ENCODE measurements around the gene SH3BP4.

Gene SH3BP4

DNA sequence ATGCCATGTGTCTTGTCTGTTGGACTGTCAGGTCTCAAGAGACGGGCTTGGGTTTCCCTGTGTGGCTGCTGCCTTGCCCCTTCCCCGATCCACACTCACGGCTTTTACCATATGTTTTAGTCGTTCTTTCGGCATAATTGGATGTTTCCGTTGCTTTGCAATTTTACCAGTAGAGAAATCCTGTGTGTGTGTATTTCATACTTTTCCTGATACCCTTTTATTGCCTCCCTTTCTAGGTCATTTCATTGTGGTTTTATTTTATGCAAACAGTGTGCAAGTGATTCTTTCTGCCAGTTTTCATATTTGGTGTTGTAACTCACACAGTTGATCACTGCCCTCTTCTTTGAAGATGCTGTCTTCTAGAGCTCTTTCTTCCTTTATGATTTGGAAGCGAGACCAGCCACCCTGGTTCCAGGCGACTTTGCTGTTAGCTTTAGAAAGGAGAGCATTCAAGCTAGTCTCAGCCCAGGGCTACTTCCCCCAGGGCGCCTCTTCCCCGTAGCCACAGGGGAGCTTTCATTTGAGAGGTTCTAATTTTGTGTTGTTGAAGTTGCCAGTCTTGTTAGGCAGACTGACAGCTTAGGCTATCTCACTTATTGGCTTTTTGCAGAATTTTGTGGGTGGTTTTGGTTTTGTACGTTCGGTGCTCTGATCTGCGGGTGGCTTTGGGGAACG is 17.0 kb downstream of the SH3BP4 start:
- TF ChIP-seq, protein P1, sequence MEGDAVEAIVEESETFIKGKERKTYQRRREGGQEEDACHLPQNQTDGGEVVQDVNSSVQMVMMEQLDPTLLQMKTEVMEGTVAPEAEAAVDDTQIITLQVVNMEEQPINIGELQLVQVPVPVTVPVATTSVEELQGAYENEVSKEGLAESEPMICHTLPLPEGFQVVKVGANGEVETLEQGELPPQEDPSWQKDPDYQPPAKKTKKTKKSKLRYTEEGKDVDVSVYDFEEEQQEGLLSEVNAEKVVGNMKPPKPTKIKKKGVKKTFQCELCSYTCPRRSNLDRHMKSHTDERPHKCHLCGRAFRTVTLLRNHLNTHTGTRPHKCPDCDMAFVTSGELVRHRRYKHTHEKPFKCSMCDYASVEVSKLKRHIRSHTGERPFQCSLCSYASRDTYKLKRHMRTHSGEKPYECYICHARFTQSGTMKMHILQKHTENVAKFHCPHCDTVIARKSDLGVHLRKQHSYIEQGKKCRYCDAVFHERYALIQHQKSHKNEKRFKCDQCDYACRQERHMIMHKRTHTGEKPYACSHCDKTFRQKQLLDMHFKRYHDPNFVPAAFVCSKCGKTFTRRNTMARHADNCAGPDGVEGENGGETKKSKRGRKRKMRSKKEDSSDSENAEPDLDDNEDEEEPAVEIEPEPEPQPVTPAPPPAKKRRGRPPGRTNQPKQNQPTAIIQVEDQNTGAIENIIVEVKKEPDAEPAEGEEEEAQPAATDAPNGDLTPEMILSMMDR (IDR thresholded peaks at IDR 0.05; ENCODE audit: low read depth, low read length), result no peak

DNA sequence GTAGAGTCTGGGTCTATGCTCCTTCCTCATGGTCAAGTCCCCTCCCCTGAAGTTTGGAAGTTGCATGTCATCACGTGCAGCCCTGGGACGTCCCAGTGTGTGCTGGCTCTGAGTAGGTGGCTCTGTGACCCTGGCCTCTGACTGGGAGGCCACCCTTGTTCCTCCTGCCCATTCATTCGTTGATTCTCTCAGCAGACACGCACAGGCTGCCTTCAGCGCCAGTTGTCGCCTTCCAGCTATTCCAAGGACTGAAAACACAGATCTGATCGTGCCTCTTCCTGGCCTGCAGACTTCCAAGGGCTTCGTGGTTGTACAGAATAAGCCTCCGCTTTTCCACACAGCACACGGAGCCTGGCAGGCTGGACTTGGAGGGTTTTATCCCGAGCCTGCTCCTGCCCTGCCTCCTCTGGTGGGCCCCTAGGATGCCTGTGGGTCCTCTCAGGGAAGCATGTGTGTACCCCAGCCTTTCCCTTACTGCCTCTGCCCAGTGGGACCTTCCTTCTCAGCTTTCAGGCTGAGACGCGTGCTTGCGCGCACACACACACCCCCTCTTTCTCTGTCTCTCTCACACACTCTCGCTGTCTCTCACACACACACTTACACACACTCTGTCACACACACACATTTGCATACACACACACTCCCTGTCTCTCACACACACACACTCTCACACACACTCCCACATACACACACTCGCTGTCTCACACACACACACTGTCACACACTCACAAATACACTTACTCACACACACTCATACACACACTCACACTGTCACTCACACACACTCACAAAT is 17.7 kb downstream of the SH3BP4 start:
- no peak for DNase-seq (ENCODE audit: extremely low read depth, low read depth)
- TF ChIP-seq, protein P1 (IDR thresholded peaks at IDR 0.05; ENCODE audit: low read depth, low read length), result no peak

More for the DNA sequence above, 17.0 kb downstream of the SH3BP4 start:
- DNase-seq (ENCODE audit: extremely low read depth, low read depth), result no peak

DNA sequence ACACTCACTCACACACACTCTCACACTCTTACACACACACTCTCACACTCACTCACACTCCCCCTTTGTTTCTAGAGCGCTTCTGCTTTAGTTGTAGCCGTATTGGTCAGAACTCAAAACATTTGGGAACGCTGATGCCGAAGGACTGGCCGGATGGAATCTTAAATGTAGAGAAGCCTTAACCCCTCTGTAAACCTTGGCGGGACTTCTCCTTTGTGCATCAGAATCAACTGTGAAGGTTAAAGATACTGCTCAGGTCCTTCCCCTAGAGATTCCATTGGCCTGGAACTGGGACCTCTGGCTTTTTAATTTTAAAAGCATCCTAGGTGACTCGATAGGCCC is 18.3 kb downstream of the SH3BP4 start:
- DNase-seq (ENCODE audit: extremely low read depth, low read depth), result no peak
- TF ChIP-seq, protein P1 (IDR thresholded peaks at IDR 0.05; ENCODE audit: low read depth, low read length), result no peak

DNA sequence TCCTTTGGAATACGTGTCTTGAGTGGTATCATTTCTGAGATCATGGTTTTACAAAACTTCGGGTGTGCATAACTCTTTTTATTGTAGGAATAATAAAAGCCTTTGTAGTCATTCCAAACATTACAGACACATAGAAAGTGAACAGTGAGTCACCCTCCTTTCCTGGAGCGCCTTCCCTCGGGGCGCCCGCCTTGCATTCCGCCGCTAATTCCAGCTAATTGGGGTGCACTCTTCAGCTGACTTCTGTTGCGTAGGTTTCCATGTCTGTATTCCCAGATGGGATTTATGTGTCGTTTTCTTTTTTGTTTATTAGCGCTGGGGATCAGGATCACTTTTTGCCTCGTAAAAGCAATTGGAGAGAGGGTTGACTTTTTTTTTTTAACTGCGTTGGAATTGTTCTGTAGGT is 18.7 kb downstream of the SH3BP4 start:
- TF ChIP-seq, protein P1 (IDR thresholded peaks at IDR 0.05; ENCODE audit: low read depth, low read length), result no peak
- DNase-seq (ENCODE audit: extremely low read depth, low read depth), result no peak

DNA sequence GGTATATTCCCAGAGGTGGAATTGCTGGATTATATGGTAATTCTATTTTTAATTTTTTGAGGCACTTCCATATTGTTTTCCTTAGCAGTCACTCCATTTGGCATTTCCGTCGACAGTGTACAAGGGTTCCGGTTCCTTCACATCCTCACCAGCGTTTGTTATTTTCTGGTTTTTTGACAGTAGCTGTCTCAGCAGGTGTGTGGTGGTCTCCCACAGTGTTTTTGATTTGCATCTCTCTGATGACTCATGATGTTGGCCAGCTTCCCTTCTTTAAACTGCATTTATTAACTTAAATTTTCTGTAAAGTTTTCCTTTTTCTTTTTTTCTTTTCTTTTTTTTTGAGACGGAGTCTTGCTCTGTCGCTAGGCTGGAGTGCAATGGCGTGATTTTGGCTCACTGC is 19.7 kb downstream of the SH3BP4 start:
- TF ChIP-seq, protein P1 (IDR thresholded peaks at IDR 0.05; ENCODE audit: low read depth, low read length), result no peak
- no peak for DNase-seq (ENCODE audit: extremely low read depth, low read depth)

DNA sequence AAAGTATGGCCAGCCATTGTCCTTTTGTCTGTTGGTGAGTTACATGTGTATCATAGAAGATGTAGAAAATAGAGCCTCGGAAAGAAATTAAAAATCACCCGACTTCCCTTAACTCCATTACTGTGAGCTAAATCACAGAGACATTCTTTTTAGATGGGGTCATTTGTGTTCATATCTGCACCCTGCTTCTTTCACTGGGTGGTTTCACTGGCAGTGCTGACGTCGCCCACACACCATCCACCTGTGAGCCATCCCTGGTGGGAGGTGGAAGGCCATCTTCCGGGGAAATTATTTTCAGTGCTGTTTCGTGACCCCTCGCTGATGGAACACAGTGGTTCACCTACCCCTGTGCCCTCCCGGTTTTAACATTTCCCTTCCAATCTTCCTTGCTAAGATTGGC is 21.2 kb downstream of the SH3BP4 start:
- DNase-seq (ENCODE audit: extremely low read depth, low read depth), result no peak
- TF ChIP-seq, protein P1 (IDR thresholded peaks at IDR 0.05; ENCODE audit: low read depth, low read length), result no peak
